Heart left ventricle (tissue), 16 donors: ENCODE data around the gene ASMTL. TPM values are rescaled to one million over a fixed set of nuclear protein-coding genes. Genes with fewer than 3 reads are reported as not detected.
"Not testable (repeated sequence)": the region's sequence is repeated elsewhere in the genome, so short reads cannot be mapped to it uniquely, and the experiment has no call there.

Experiments used
- ATAC-seq, 4 donors: fragments of 200-7000 bp; cut with Tn5 transposase; one replicate each; pipeline ENCODE4 v1.9.1; 2020 to 2022; ENCODE audit warnings: moderate library complexity in 4 of 4, mild to moderate bottlenecking in 3 of 4, moderate number of reproducible peaks in 1 of 4
- DNase-seq, 5 donors: peaks; one replicate each; pipeline ENCODE4 v3.0.0-alpha.2; 2020
- H3K27ac ChIP-seq, 12 donors: fragments of 200-600 bp; sonication (generic) in 4 of 12; one replicate each; pipeline versions ENCODE4 v1.5.0 to v1.8.0; 2016 to 2022; ENCODE audit warnings: mild to moderate bottlenecking in 2 of 12
- H3K27me3 ChIP-seq, 9 donors: fragments of 200-600 bp; sonication (generic) in 2 of 9; one replicate each; pipeline versions ENCODE4 v1.5.1 to v1.8.0; 2016 to 2022; ENCODE audit warnings: mild to moderate bottlenecking in 3 of 9
- H3K36me3 ChIP-seq, 9 donors: fragments of 200-600 bp; sonication (generic) in 2 of 9; one replicate each; pipeline versions ENCODE4 v1.5.0 to v1.8.0; 2018 to 2022; ENCODE audit warnings: mild to moderate bottlenecking in 2 of 9
- H3K4me1 ChIP-seq, 12 donors: fragments of 200-600 bp; sonication (generic) in 4 of 12; one replicate each; pipeline versions ENCODE4 v1.5.0 to v1.8.0; 2016 to 2022; ENCODE audit warnings: mild to moderate bottlenecking in 3 of 12
- H3K4me3 ChIP-seq, 12 donors: fragments of 200-600 bp; sonication (generic) in 4 of 12; one replicate each; pipeline versions ENCODE4 v1.5.0 to v1.8.0; 2017 to 2022; ENCODE audit warnings: mild to moderate bottlenecking in 9 of 12, moderate library complexity in 4 of 12
- H3K9me3 ChIP-seq, 12 donors: fragments of 200-600 bp; sonication (generic) in 4 of 12; one replicate each; pipeline versions ENCODE4 v1.5.0 to v1.8.0; 2016 to 2022; ENCODE audit warnings: mild to moderate bottlenecking in 1 of 12
- CTCF ChIP-seq, 12 donors: fragments of 200-600 bp; sonication (generic) in 4 of 12; IDR thresholded peaks; one replicate each; pipeline versions ENCODE4 v1.5.0 to v1.8.0; 2018 to 2022; ENCODE audit warnings: antibody characterized with exemption in 12 of 12, mild to moderate bottlenecking in 5 of 12
- POLR2A ChIP-seq, 2 donors: fragments of 450-650 bp; IDR thresholded peaks; one replicate each; pipeline ENCODE4 v1.6.1; 2017; ENCODE audit warnings: antibody characterized with exemption in 2 of 2, mild to moderate bottlenecking in 2 of 2, moderate library complexity in 2 of 2
- WGBS, 4 donors: extraction: QIAGEN DNeasy Blood & Tissue Kit in 2 of 4; methylation state at CpG; one replicate each; pipeline versions ENCODE4 v1.1.5 to v1.1.7; 2013 to 2018; 5-methylcytosine and 5-hydroxymethylcytosine counted together
- intact Hi-C, 10 donors: fragments of 100-400 bp; cut with DNase I; formaldehyde crosslinking; loops; one replicate each; pipeline versions ENCODE4 v1.11.1 to v1.14.2; 2022
- polyA plus RNA-seq, 2 donors: library from polyadenylated mRNA; stranded (reverse); fragments of 200-250 nt; gene quantifications; one replicate each; pipeline ENCODE4 v1.2.3, GENCODE V29; 2013
- total RNA-seq, 9 donors: library from RNA; depleted of rRNA in 2 of 9; stranded (reverse); fragments of >200 nt in 2 of 9; fragmentation: NEBNext Ultra II Directional in 3 of 9; extraction: Animal tissue kit (Norgen Biotek cat#: 25700) in 3 of 9; gene quantifications; one replicate each; pipeline versions ENCODE4 v1.1.0 to v1.2.4, GENCODE V29; 2016 to 2023
- donor health status: ischemic (EF 13 %, LVEDD 7.1; RV severe dilation, severe dysfunction).
- donor health status: healthy with polysubstance abuse.
- donor health status: DM: no; HTN: yes; CAD: no.
- donor health status: DM: no; HTN: no; CAD: no.
- donor health status: ischemic (EF 25% LVEDD 6.9; RV normal size, moderate dysfunction).
- donor health status: ischemic (EF 25% LVEDD 5.7; RV mildly dilated, moderate dysfunction).
- donor health status: healthy.
- donor health status: DM: yes; HTN: yes; CAD: no.
- donor health status: ischemic (EF 35%, LVEDD 5.7; RV mildly dilated, moderate dysfunction).
- donor health status: nonischemic (EF 11% LVEDD 7.7; RV severe dilation, severe dysfunction).
- donor health status: DM: yes; HTN: yes; CAD: no.
- donor health status: PGD.
- donor health status: ischemic (EF 29% LVEDD 5.4; RV normal size, mild dysfunction).
- donor health status: nonischemic (EF 23%, LVEDD 6.1; RV moderate dilation, normal function).

The ASMTL gene
- total and polyA plus RNA-seq, 11 donors: 20.2 to 44.6 (median 29.1) TPM

- no peaks in the 10 kb centered on the region for H3K9me3 ChIP-seq
- H3K27ac ChIP-seq: no peak overlapping the region
- ATAC-seq (no peak), DNase-seq (peak in 1 of 5 donors; percentile 9)
- H3K27me3 ChIP-seq: no peaks in the 10 kb centered on the region
- H3K36me3 ChIP-seq: peaks cover 0 to 52% (median 41%) of the 10 kb centered on the region in 9 donors
- H3K4me3 ChIP-seq: no peak overlapping the region
- 93 to 99% (median 97%) methylated on average over 10 of the region's 10 CpGs for WGBS, 4 donors
- intact Hi-C loops: no loop called here
- H3K4me1 ChIP-seq: no peaks in the 10 kb centered on the region
- TF ChIP-seq POLR2A (IDR thresholded peaks at IDR 0.05): no peak
- no peak for TF ChIP-seq CTCF (IDR thresholded peaks at IDR 0.05)
These were observed 22.3 kb downstream of the ASMTL start for GRCh38 chrX:1430451-1430850.

- H3K36me3 ChIP-seq: peaks cover 0 to 52% (median 38%) of the 10 kb centered on the region in 9 donors
- no peak overlapping the region for H3K4me3 ChIP-seq
- intact Hi-C loops: no loop called here
- no peaks in the 10 kb centered on the region for H3K27me3 ChIP-seq
- no peak overlapping the region for H3K27ac ChIP-seq
- peaks cover 0 to 7% (median 3%) of the 10 kb centered on the region in 12 donors for H3K9me3 ChIP-seq
- H3K4me1 ChIP-seq: no peaks in the 10 kb centered on the region
- WGBS, 4 donors: 94 to 97% (median 96%) methylated on average over 27 to 32 of the region's 32 CpGs
- DNase-seq: peak in 1 of 5 donors; percentile 22
- no peak for ATAC-seq
- no peak for TF ChIP-seq CTCF (IDR thresholded peaks at IDR 0.05)
- TF ChIP-seq POLR2A (IDR thresholded peaks at IDR 0.05): no peak
These were observed 25.0 kb downstream of the ASMTL start for GRCh38 chrX:1427756-1428155.

- ATAC-seq, H3K27me3 ChIP-seq, H3K4me3 ChIP-seq, H3K4me1 ChIP-seq, intact Hi-C loops, H3K27ac ChIP-seq: not testable (repeated sequence)
- H3K9me3 ChIP-seq: peaks cover 0 to 21% (median 14%) of the 10 kb centered on the region in 12 donors
- peaks cover 0 to 58% (median 42%) of the 10 kb centered on the region in 9 donors for H3K36me3 ChIP-seq
- WGBS, 4 donors: 89 to 95% (median 91%) methylated on average over 16 of the region's 16 CpGs
- DNase-seq: peak in 1 of 5 donors; percentile 9
These were observed 26.4 kb downstream of the ASMTL start for GRCh38 chrX:1426321-1426720.

- no peak for DNase-seq
- TF ChIP-seq CTCF (IDR thresholded peaks at IDR 0.05): no peak
- no peak for TF ChIP-seq POLR2A (IDR thresholded peaks at IDR 0.05)
- Histone ChIP-seq H3K9me3 (peaks cover 0 to 21% (median 14%) of the 10 kb centered on the region in 12 donors), H3K27me3 (no peaks in the 10 kb centered on the region), H3K27ac (no peak overlapping the region), H3K4me3 (no peak overlapping the region), H3K36me3 (peaks cover 0 to 60% (median 44%) of the 10 kb centered on the region in 9 donors), H3K4me1 (no peaks in the 10 kb centered on the region)
- ATAC-seq: no peak
- 78 to 89% (median 87%) methylated on average over 10 of the region's 10 CpGs for WGBS, 4 donors
- intact Hi-C loops: no loop called here
These were observed 27.3 kb downstream of the ASMTL start for GRCh38 chrX:1425381-1425780.
